ENCODE data around the gene RCL1. TPM values are rescaled to one million over a fixed set of nuclear protein-coding genes. Genes with fewer than 3 reads are reported as not detected.

Gene RCL1
- total RNA-seq, 1 donor: 15.6 TPM

DNA sequence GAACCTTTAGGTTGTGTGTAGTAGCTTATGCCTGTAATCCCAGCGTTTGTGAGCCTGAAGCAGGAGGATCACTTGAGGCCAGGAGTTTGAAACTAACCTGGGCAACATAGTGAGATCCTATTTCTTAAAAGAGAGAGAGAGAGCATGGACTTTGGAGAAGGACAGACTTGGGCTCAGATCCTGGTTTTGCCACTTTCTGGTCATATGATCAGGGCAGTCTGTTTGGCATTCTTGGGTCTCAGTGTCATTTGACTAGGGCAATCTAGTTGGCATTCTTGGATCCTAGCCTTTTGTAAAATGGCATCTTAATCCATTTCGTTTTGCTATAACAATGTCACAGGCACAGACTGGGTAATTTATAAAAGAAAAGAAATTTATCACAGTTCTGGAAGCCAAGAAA lies 28.4 kb downstream of the RCL1 start:
- TF ChIP-seq, protein P1, sequence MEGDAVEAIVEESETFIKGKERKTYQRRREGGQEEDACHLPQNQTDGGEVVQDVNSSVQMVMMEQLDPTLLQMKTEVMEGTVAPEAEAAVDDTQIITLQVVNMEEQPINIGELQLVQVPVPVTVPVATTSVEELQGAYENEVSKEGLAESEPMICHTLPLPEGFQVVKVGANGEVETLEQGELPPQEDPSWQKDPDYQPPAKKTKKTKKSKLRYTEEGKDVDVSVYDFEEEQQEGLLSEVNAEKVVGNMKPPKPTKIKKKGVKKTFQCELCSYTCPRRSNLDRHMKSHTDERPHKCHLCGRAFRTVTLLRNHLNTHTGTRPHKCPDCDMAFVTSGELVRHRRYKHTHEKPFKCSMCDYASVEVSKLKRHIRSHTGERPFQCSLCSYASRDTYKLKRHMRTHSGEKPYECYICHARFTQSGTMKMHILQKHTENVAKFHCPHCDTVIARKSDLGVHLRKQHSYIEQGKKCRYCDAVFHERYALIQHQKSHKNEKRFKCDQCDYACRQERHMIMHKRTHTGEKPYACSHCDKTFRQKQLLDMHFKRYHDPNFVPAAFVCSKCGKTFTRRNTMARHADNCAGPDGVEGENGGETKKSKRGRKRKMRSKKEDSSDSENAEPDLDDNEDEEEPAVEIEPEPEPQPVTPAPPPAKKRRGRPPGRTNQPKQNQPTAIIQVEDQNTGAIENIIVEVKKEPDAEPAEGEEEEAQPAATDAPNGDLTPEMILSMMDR (IDR thresholded peaks at IDR 0.05; ENCODE audit: extremely low read depth, low read depth, low read length): no peak
- Histone ChIP-seq H3K9me3 (ENCODE audit: low read depth, low read length) (no peaks in the 10 kb centered on the region), H3K79me2 (ENCODE audit: insufficient read depth, low read length) (peaks cover 10% of the 10 kb centered on the region)

DNA sequence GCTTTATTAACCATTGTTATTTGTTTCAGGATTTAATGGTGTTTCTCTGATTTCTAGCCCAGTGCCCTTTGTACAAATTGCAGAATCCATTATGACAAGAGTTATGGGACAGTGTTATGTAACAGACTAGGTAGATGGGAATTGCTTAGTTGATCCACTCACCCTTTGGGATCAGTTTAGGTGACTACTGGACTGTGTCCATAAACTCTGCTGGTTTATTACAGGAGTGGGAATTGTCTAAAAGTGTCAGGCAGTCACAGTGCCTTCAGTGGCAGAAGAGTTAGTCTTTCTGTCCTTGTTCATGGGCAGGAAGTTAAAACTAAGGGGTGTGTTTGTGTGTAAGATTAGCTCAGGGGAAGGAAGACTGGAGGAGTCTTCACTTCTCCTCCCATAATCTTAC lies 29.3 kb downstream of the RCL1 start:
- no peaks in the 10 kb centered on the region for H4K20me1 ChIP-seq (ENCODE audit: insufficient read depth, low read length)
- DNase-seq (ENCODE audit: insufficient read length, low spot score, missing footprints): no peak
- H3K36me3 ChIP-seq (ENCODE audit: insufficient read depth, low read length): no peaks in the 10 kb centered on the region
- H3K27me3 ChIP-seq (ENCODE audit: insufficient read depth, low read length): no peaks in the 10 kb centered on the region
- H3K4me2 ChIP-seq (ENCODE audit: insufficient read depth, low read length): no peak overlapping the region
- TF ChIP-seq, protein P1 (IDR thresholded peaks at IDR 0.05; ENCODE audit: extremely low read depth, low read depth, low read length): no peak
- H3K27ac ChIP-seq (ENCODE audit: low read depth, low read length): no peak overlapping the region
- peaks cover 10% of the 10 kb centered on the region for H3K79me2 ChIP-seq (ENCODE audit: insufficient read depth, low read length)
- H3K4me1 ChIP-seq (ENCODE audit: insufficient read depth, low read length): no peaks in the 10 kb centered on the region
- H2AFZ ChIP-seq (ENCODE audit: low read length): no peak overlapping the region
- no peaks in the 10 kb centered on the region for H3K9me3 ChIP-seq (ENCODE audit: low read depth, low read length)
- H3K4me3 ChIP-seq (ENCODE audit: insufficient read depth, low read length): no peak overlapping the region

More for the DNA sequence above, 28.4 kb downstream of the RCL1 start:
- no peak overlapping the region for H3K27ac ChIP-seq (ENCODE audit: low read depth, low read length)
- no peaks in the 10 kb centered on the region for H3K27me3 ChIP-seq (ENCODE audit: insufficient read depth, low read length)
- no peak for DNase-seq (ENCODE audit: insufficient read length, low spot score, missing footprints)
- no peak overlapping the region for H3K4me3 ChIP-seq (ENCODE audit: insufficient read depth, low read length)
- H3K4me2 ChIP-seq (ENCODE audit: insufficient read depth, low read length): no peak overlapping the region
- no peaks in the 10 kb centered on the region for H3K4me1 ChIP-seq (ENCODE audit: insufficient read depth, low read length)
- H4K20me1 ChIP-seq (ENCODE audit: insufficient read depth, low read length): no peaks in the 10 kb centered on the region
- no peak overlapping the region for H2AFZ ChIP-seq (ENCODE audit: low read length)
- no peaks in the 10 kb centered on the region for H3K36me3 ChIP-seq (ENCODE audit: insufficient read depth, low read length)

DNA sequence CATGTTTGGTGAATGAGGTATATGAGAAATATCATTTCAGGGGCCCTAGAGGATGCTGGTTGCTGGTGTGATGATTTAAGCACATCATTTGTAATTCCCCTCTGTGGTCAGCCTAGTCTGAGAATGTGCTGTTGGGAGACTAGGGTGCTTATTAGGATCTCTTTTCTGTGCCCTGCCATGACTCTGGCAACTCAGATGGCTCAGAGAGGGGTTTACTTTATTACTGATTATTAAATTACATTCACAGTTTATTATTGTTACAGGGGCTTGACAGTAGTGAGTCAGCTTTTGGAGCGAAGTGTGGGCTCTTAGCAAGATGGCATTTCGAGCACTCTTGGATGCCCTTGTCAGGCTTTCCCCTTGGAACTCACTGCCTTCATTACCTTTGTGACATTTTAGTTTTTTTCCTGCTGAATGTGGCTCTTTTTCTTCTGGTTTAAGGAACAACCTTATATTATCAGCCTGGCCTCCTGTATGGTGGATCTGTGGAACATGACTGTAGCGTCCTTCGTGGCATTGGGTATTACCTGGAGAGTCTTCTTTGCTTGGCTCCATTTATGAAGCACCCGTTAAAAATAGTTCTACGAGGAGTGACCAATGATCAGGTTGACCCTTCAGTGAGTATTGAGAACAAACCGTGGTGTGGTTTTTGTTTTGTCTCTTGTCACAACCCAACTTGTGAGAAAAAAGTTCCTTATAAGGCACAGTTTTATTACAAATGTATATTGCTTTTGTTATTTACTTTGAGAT lies 33.8 kb downstream of the RCL1 start:
- Histone ChIP-seq H3K36me3 (ENCODE audit: insufficient read depth, low read length) (peaks cover 3% of the 10 kb centered on the region), H3K4me2 (ENCODE audit: insufficient read depth, low read length) (no peak overlapping the region), H3K27ac (ENCODE audit: low read depth, low read length) (no peak overlapping the region), H3K4me3 (ENCODE audit: insufficient read depth, low read length) (no peak overlapping the region), H4K20me1 (ENCODE audit: insufficient read depth, low read length) (no peaks in the 10 kb centered on the region), H2AFZ (ENCODE audit: low read length) (no peak overlapping the region), H3K9me3 (ENCODE audit: low read depth, low read length) (no peaks in the 10 kb centered on the region), H3K27me3 (ENCODE audit: insufficient read depth, low read length) (no peaks in the 10 kb centered on the region), H3K79me2 (ENCODE audit: insufficient read depth, low read length) (peaks cover 6% of the 10 kb centered on the region), H3K4me1 (ENCODE audit: insufficient read depth, low read length) (peaks cover 26% of the 10 kb centered on the region)
- DNase-seq (ENCODE audit: insufficient read length, low spot score, missing footprints): no peak
- TF ChIP-seq, protein P1 (IDR thresholded peaks at IDR 0.05; ENCODE audit: extremely low read depth, low read depth, low read length): no peak

DNA sequence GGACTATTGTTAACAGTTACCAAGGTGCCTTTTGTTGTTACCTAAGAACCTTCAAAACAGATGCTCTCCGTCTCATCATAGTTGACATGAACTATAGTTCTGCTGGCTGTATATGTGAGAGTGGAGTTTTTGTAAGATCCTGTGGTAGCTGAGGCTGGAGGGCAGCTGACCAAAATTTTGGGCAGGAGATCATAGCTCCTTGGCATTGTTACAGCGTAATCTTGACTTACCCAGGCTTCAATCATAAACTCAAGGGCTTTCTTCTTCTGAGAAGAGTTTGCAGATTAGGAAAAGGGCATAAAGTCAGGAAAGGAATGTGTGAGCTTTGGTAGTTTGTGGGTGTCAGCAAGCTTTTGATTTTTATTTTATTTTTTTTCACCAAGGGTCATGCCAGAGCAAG lies 34.5 kb downstream of the RCL1 start:
- TF ChIP-seq, protein P1 (IDR thresholded peaks at IDR 0.05; ENCODE audit: extremely low read depth, low read depth, low read length): no peak
- peaks cover 3% of the 10 kb centered on the region for H3K36me3 ChIP-seq (ENCODE audit: insufficient read depth, low read length)
- H3K79me2 ChIP-seq (ENCODE audit: insufficient read depth, low read length): peaks cover 9% of the 10 kb centered on the region
- H3K4me1 ChIP-seq (ENCODE audit: insufficient read depth, low read length): peaks cover 28% of the 10 kb centered on the region
- no peaks in the 10 kb centered on the region for H4K20me1 ChIP-seq (ENCODE audit: insufficient read depth, low read length)
- H3K27ac ChIP-seq (ENCODE audit: low read depth, low read length): no peak overlapping the region
- H3K27me3 ChIP-seq (ENCODE audit: insufficient read depth, low read length): no peaks in the 10 kb centered on the region
- H3K4me3 ChIP-seq (ENCODE audit: insufficient read depth, low read length): no peak overlapping the region
- DNase-seq (ENCODE audit: insufficient read length, low spot score, missing footprints): no peak
- H3K4me2 ChIP-seq (ENCODE audit: insufficient read depth, low read length): no peak overlapping the region
- H2AFZ ChIP-seq (ENCODE audit: low read length): no peak overlapping the region
- H3K9me3 ChIP-seq (ENCODE audit: low read depth, low read length): no peaks in the 10 kb centered on the region
